Breast epithelium (tissue), 4 donors: ENCODE data around the gene TMEM260. TPM values are rescaled to one million over a fixed set of nuclear protein-coding genes. Genes with fewer than 3 reads are reported as not detected.
"Not testable (repeated sequence)": the region's sequence is repeated elsewhere in the genome, so short reads cannot be mapped to it uniquely, and the experiment has no call there.

Source experiments
- DNase-seq, 2 donors: peaks; one replicate each; pipeline ENCODE4 v3.0.0-alpha.2; 2019; ENCODE audit warnings: low spot score in 2 of 2
- H3K27ac ChIP-seq, 2 donors: fragments of 200-600 bp; sonication (generic) in 1 of 2; one replicate each; pipeline ENCODE4 v1.5.1; 2016 to 2019; ENCODE audit warnings: mild to moderate bottlenecking in 1 of 2
- H3K27me3 ChIP-seq, 2 donors: fragments of 200-600 bp; sonication (generic) in 1 of 2; one replicate each; pipeline versions ENCODE4 v1.5.1 to v1.6.0; 2017 to 2019; ENCODE audit warnings: control low read depth in 1 of 2, mild to moderate bottlenecking in 1 of 2
- H3K36me3 ChIP-seq: fragments of 200-600 bp; one replicate; pipeline ENCODE4 v1.5.1; 2019
- H3K4me1 ChIP-seq, 2 donors: fragments of 200-600 bp; sonication (generic); one replicate each; pipeline ENCODE4 v1.5.1; 2016 to 2019; ENCODE audit warnings: control low read depth in 1 of 2
- H3K4me3 ChIP-seq, 3 donors: fragments of 200-600 bp; sonication (generic); 1 replicate in 2 of 3; 2 replicates in 1 of 3; pipeline ENCODE4 v1.5.1; 2016 to 2019; ENCODE audit warnings: mild to moderate bottlenecking in 3 of 3, moderate library complexity in 2 of 3
- H3K9me3 ChIP-seq, 2 donors: fragments of 200-600 bp; sonication (generic) in 1 of 2; one replicate each; pipeline ENCODE4 v1.5.1; 2016 to 2019; ENCODE audit warnings: control low read depth in 1 of 2
- CTCF ChIP-seq, 3 donors: fragments of 450-650 bp; IDR thresholded peaks; one replicate each; pipeline ENCODE4 v1.5.1; 2016 to 2017; ENCODE audit warnings: antibody characterized with exemption in 3 of 3, mild to moderate bottlenecking in 3 of 3, moderate library complexity in 3 of 3
- POLR2A ChIP-seq: fragments of 450-650 bp; IDR thresholded peaks from one replicate; pipeline ENCODE4 v1.6.1; 2016; ENCODE audit warnings: antibody characterized with exemption, mild to moderate bottlenecking, moderate library complexity
- POLR2AphosphoS5 ChIP-seq, 3 donors: sonication (generic); formaldehyde crosslinking; IDR thresholded peaks; one replicate each; pipeline ENCODE4 v1.6.1; 2017; ENCODE audit warnings: antibody characterized with exemption in 3 of 3
- intact Hi-C: fragments of 100-400 bp; cut with DNase I; formaldehyde crosslinking; loops from one replicate; pipeline ENCODE4 v1.15.1; 2023; ENCODE audit warnings: low total_unique reads
- total RNA-seq, 3 donors: library from RNA; depleted of rRNA; stranded (reverse); fragments of >200 nt; gene quantifications; one replicate each; pipeline ENCODE4 v1.1.0, GENCODE V29; 2016

Gene TMEM260
- total RNA-seq, 3 donors from 2014 or later = 21.3 to 41.9 (median 26.9) TPM

- H3K36me3 ChIP-seq = no peaks in the 10 kb centered on the region
- H3K27ac ChIP-seq = no peak overlapping the region
- intact Hi-C loops = no loop called here
- no peaks in the 10 kb centered on the region for H3K27me3 ChIP-seq
- no peak for DNase-seq
- no peaks in the 10 kb centered on the region for H3K4me1 ChIP-seq
- TF ChIP-seq POLR2AphosphoS5 (IDR thresholded peaks at IDR 0.05) (no peak), CTCF (IDR thresholded peaks at IDR 0.05) (no peak), POLR2A (no peak)
- no peaks in the 10 kb centered on the region for H3K9me3 ChIP-seq
- H3K4me3 ChIP-seq = no peak overlapping the region
These were observed 107.5 kb downstream of the TMEM260 start for GRCh38 chr14:56687123-56687522.

DNA sequence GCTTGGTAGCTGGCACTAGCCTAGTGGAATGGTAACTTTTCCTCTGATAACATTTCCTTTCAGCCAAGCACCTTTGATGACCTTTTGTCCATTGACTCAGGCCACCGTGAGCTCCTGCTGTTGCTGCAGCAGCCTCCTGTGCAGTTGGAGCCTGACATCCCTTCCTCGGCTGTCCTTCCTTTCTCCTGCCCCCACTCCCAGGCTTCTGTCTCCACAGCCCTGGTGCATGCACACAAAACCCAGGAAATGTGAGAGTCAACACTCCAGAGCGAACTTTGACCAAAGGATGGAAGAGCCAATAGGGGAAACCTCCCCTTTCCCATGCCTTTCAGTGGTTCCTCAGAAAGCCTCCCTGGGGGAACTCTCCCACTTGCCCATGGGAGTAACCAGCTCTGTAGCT, 115.0 kb downstream of the TMEM260 start:
- TF ChIP-seq CTCF (IDR thresholded peaks at IDR 0.05) (no peak), POLR2AphosphoS5 (IDR thresholded peaks at IDR 0.05) (no peak)
- H3K9me3 ChIP-seq = no peaks in the 10 kb centered on the region
- no peak overlapping the region for H3K27ac ChIP-seq
- no peak overlapping the region for H3K4me3 ChIP-seq
- no peaks in the 10 kb centered on the region for H3K27me3 ChIP-seq
- H3K36me3 ChIP-seq = no peaks in the 10 kb centered on the region
- DNase-seq = no peak
- H3K4me1 ChIP-seq = no peaks in the 10 kb centered on the region
- intact Hi-C loops = no loop called here

DNA sequence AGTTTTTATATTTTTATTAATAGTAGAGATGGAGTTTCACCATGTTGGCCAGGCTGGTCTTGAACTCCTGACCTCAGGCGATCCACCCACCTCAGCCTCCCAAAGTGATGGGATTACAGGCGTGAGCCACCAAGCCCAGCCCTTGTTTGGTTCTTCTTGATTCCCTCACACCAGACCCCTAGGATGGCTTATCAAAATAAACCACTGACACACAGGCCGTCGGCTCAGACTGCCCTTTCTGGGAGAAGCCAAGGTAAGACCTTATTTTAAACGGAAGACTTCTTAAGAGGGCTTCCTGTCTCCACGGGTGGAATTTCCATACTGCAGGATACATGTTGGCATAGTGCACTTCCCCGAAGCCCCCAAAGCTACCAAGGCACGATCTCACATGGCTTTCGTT, 115.6 kb downstream of the TMEM260 start:
- H3K4me1 ChIP-seq, H3K36me3 ChIP-seq, H3K27ac ChIP-seq, H3K4me3 ChIP-seq, H3K27me3 ChIP-seq, H3K9me3 ChIP-seq, intact Hi-C loops, DNase-seq: not testable (repeated sequence)

Other genes starting within 250 kb of the TMEM260 start
- not detected for gene OTX2, start 230.7 kb downstream of the TMEM260 start, total RNA-seq